B cell (primary cell): ENCODE results near the gene HAGH.

Experiments used
- EZH2 ChIP-seq: IDR thresholded peaks from 2 replicates; pipeline ENCODE4 v1.6.1; 2012; ENCODE audit warnings: borderline replicate concordance, low read depth, mild to moderate bottlenecking, moderate library complexity, low read length; ENCODE audit not compliant: insufficient read depth, poor library complexity, severe bottlenecking
- TF ChIP-seq, protein P1 (sequence below): fragments of 200-600 bp; IDR thresholded peaks from one replicate; pipeline ENCODE4 v1.8.0; 2022; ENCODE audit warnings: antibody characterized with exemption, mild to moderate bottlenecking

- TF ChIP-seq, protein P1, sequence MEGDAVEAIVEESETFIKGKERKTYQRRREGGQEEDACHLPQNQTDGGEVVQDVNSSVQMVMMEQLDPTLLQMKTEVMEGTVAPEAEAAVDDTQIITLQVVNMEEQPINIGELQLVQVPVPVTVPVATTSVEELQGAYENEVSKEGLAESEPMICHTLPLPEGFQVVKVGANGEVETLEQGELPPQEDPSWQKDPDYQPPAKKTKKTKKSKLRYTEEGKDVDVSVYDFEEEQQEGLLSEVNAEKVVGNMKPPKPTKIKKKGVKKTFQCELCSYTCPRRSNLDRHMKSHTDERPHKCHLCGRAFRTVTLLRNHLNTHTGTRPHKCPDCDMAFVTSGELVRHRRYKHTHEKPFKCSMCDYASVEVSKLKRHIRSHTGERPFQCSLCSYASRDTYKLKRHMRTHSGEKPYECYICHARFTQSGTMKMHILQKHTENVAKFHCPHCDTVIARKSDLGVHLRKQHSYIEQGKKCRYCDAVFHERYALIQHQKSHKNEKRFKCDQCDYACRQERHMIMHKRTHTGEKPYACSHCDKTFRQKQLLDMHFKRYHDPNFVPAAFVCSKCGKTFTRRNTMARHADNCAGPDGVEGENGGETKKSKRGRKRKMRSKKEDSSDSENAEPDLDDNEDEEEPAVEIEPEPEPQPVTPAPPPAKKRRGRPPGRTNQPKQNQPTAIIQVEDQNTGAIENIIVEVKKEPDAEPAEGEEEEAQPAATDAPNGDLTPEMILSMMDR = no peak
- TF ChIP-seq EZH2 = no peak
Measured at GRCh38 chr16:1862394-1862793, 35.8 kb upstream of the HAGH start.
